SW480 (cell line): ENCODE data around the gene BDKRB2.

ENCODE experiments used
- DNase-seq: peaks from one replicate; pipeline ENCODE4 v3.0.0-alpha.2; 2016; ENCODE audit warnings: low spot score

The BDKRB2 gene

GRCh38 chr14:96252999-96253539, 48.4 kb downstream of the BDKRB2 start:
- peak; percentile 35 for DNase-seq

- DNase-seq = no peak
Observed at GRCh38 chr14:96254687-96255086, 50.0 kb downstream of the BDKRB2 start.

DNA sequence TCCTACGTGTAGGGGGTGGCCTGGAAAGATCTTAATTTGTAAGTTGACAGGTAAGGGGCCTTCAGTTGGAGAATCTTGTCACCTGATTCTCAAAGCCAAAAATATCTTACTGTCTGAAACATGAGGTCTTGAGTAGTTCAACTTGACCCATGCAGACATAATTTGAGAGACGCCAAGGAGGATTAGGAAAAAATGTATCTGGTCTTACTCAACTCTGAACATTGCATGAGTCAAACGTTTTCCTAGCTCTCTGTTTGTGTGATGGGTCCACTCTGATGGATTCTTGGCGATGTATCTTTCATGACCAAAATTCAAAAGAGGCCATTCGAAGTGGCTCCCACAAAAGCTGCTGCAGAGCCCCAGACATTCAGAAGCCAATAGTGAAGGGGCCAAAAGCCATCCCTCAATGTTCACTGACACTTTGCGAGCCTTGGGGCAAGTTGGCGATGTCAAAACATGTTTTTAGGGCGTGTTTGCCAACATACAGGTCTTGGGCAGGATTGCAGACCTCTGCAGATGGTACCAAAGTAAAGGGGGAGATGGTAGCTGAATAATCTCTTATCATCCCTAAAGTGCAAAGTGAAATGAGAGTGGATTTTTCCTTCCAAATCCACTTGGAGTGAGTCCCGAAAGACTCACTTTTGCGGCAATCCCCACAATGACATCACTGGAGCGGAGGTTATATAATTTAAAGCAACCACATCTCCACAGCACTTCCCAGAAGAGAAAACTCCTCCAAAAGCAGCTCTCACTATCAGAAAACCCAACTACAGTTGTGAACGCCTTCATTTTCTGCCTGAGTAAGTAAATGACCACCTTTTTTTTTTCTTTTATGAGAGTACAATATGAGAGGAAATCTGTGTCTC, 51.1 kb downstream of the BDKRB2 start, which contains the start of gene BDKRB1:
TSS of gene BDKRB1 (plus strand) at position 710 of the 866 bp plus-strand sequence. CDS start 7,473 bp downstream, outside the sequence.
- no peak for DNase-seq

- no peak for DNase-seq
Observed at GRCh38 chr14:96256407-96256806, 51.8 kb downstream of the BDKRB2 start.

GRCh38 chr14:96257056-96257455, 52.4 kb downstream of the BDKRB2 start:
- DNase-seq = no peak

GRCh38 chr14:96257900-96258299, 53.3 kb downstream of the BDKRB2 start:
- no peak for DNase-seq

DNA sequence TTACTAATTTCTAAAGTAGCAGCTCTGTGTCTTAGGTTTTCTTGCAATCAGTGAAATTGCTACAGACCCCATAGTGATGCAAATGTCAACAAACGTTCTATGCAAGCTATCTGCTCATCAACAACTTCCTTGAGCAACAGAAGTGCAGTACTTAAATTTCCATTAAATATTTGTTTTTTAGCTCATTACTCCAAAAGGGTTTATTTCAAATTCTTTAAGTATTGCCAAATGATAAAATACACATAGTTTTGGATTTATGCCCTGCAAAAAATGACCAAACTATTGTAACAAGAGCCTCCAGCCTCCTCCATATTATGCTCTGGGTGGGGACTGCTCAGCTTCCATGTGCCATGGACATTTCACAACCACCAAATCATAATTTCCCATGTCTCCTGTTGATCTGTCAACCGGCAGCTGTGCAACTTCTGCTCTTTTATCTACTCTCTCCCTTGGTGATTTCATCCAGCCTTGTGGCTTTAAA, 55.7 kb downstream of the BDKRB2 start:
- DNase-seq = peak; percentile 21

DNA sequence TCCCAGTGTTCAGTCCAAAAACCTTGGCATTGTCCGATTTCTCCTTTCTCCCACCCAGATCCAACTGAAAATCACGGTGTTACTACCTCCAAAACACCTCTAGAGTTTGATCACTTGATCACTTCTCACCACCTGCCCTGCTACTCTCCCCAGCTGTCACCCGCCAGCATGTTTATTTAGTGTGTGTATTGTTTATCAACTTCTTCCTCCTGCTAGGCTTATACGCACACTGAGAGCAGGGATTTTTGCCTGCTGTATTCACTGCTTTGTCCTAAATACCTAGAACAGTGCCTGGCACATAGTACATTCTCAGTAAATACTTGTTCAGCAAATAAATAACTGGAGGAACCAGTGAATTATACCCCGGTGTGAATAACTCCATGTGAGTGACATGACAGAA, 56.4 kb downstream of the BDKRB2 start:
- no peak for DNase-seq

DNA sequence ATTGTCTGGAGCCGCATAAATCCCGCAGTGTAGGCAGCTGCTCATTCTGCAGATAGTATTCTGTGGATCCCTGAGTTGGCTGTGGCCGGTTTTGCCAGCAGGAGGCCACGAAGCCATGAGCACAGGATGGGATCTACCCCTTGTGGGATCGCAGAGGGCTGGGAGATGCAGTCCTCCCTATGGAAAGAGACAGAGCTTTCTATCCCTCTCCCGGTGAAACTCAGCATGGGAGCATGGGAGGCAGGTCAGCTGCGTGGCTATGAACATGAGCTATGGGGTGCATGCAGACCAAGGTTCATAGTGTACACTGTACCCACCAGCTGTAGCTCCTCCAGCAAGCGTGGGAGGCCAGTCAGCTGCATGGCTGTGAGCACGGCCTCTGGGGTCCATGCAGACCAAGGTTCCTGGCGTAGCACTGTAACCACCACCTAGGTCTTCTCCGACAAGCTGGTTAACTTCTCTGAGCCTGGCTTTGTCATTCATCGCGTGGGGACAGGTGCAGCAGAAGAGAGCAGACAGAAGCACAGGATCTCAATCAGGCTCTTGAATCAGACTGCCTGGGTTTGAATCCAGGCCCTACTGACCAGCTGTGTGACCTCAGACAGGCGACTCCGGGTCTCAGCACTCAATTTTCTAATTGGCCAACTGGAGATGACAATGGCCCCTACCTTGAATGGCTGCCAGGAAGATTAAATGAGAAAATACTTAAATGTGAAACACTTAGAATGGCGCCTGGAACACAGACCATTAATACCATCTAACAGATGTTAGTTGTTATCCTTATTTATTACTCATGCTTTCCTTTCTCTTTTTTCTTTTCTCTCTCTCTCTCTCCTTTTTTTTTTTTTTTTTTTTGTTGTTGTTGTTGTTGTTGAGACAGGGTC, 57.4 kb downstream of the BDKRB2 start:
- no peak for DNase-seq

- DNase-seq = no peak
Observed at GRCh38 chr14:96263347-96264199, 58.9 kb downstream of the BDKRB2 start.

GRCh38 chr14:96264200-96264553, 59.5 kb downstream of the BDKRB2 start:
- DNase-seq = no peak

DNA sequence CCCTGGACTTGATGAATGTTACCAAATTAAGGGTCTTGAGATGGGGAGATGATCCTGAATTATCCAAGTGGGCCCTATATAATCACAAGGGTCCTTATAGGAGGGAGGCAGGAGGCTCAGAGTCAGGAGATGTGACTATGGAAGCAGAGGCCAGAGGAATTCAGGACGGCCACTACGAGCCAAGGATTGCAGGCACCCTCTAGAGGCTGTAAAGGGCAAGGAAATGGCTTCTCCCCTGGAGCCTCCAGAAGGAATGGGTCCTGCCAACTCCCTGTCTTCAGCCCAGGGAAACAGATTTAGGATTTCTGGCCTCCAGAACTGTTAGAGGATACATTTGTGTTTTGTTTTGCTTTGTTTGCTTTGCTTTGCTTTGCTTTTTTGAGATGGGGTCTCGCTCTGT, 60.2 kb downstream of the BDKRB2 start:
- DNase-seq = peak; percentile 28

- DNase-seq = no peak
Observed at GRCh38 chr14:96265383-96266095, 60.9 kb downstream of the BDKRB2 start.

DNA sequence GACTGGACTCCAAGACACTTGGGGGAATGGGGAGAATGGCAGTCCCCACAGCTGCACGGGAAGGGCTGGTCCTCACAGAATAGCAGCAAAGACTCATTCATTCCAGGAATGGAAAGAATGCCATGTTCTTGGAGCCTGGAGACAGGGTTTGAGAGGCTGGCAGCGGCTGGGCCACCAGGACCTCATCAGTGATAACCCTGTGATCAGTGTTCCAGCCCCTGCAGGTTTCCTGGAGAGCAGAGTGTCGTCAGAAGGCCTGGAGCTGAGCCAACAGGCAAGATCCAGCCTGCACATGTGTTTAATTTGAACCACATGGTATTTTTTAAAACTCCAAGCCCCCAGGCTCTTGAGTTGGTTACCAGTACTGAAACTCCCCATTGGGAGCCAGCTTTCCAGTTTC, 62.7 kb downstream of the BDKRB2 start:
- DNase-seq = no peak

- no peak for DNase-seq
Observed at GRCh38 chr14:96267916-96268315, 63.3 kb downstream of the BDKRB2 start.

DNA sequence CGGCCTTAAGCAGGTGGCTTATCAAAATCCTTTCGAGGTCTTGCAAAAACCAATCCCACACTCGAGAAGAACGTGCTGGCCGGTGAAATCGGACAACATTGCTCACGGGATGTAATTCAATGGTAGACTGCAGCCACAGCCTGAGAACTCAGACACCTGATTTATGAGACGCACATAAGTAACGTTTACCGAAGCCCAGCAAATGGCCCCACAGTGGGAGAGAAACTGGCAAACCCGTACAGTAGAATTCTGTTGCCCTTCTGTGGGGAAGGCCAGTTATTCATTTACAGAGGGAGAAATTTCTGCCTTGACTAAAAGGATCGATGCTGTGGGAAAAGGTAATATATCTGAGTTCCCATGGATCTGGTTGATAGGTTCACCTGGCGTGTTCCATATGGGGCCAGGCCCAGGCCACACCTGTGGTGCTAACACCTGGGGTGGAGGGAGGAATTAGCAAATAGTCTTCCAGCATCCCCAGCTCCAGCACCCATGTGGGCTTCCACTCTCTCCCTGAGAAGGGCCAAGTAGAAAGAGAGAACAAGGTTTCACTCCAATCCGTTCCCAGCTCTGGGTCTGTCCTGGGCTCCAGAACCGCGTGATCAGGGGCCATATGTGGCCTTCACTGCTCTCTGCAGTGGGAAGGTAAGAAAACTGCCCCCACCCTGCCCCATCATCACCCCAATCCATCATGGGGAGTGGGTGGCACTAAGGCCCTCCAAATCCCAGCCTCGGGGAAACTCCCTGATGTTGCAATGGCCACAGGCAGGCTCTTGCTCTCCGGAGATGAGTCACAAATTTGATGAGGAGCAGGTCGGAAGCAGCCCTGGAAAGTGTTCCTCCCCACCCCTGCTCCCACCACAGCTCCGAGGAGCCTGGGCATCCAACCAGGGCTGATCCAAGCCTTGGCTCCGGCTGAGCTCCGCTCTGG, 64.1 kb downstream of the BDKRB2 start:
- peak; percentile 51 for DNase-seq

- no peak for DNase-seq
Observed at GRCh38 chr14:96269359-96269710, 64.7 kb downstream of the BDKRB2 start.

GRCh38 chr14:96270565-96271420, 66.2 kb downstream of the BDKRB2 start:
- no peak for DNase-seq

GRCh38 chr14:96271421-96271762, 66.8 kb downstream of the BDKRB2 start:
- no peak for DNase-seq
